GM23338 (cell line): ENCODE data around the gene SMG6. TPM values are rescaled to one million over a fixed set of nuclear protein-coding genes. Genes with fewer than 3 reads are reported as not detected.
A peak's percentile ranks its signal among the peaks of the same experiment; 100 is the strongest.

Experiments used
- ATAC-seq: fragments of 200-7000 bp; cut with Tn5 transposase; 3 replicates; pipeline ENCODE4 v1.9.1; 2020
- DNase-seq: peaks from one replicate; pipeline ENCODE4 v3.0.0-alpha.2; 2015; ENCODE audit warnings: low spot score
- H2AFZ ChIP-seq: fragments of 200-600 bp; sonication (generic); 2 replicates; pipeline ENCODE4 v1.8.0; 2016; ENCODE audit warnings: antibody characterized with exemption, mild to moderate bottlenecking, moderate library complexity
- H3F3A ChIP-seq: fragments of 200-600 bp; sonication (generic); replicated peaks from 2 replicates; pipeline ENCODE4 v1.8.0; 2017; ENCODE audit warnings: antibody characterized with exemption, mixed run types, low read depth
- H3K27ac ChIP-seq: fragments of 200-600 bp; sonication (generic); 2 replicates; pipeline ENCODE4 v1.6.1; 2016; ENCODE audit warnings: low read depth
- H3K27me3 ChIP-seq: fragments of 200-600 bp; sonication (generic); 2 replicates; pipeline ENCODE4 v1.8.0; 2016; ENCODE audit warnings: mild to moderate bottlenecking, mixed run types, moderate library complexity; ENCODE audit not compliant: insufficient read depth
- H3K36me3 ChIP-seq: fragments of 200-600 bp; sonication (generic); 2 replicates; pipeline ENCODE4 v1.8.0; 2016; ENCODE audit warnings: mild to moderate bottlenecking; ENCODE audit not compliant: insufficient read depth
- H3K4me1 ChIP-seq: fragments of 200-600 bp; sonication (generic); 2 replicates; pipeline ENCODE4 v1.8.0; 2016; ENCODE audit warnings: mild to moderate bottlenecking, moderate library complexity; ENCODE audit not compliant: insufficient read depth
- H3K4me2 ChIP-seq: fragments of 200-600 bp; sonication (generic); 2 replicates; pipeline ENCODE4 v1.7.1; 2017; ENCODE audit warnings: mixed run types
- H3K4me3 ChIP-seq: fragments of 200-600 bp; sonication (generic); 2 replicates; pipeline ENCODE4 v1.6.1; 2016; ENCODE audit warnings: mixed run types
- H3K79me2 ChIP-seq: fragments of 200-600 bp; sonication (generic); replicated peaks from 2 replicates; pipeline ENCODE4 v1.8.0; 2017; ENCODE audit warnings: mild to moderate bottlenecking; ENCODE audit not compliant: insufficient read depth
- H3K9me2 ChIP-seq: fragments of 200-600 bp; sonication (generic); 2 replicates; pipeline ENCODE4 v1.8.0; 2017; ENCODE audit not compliant: insufficient read depth
- H4K20me1 ChIP-seq: fragments of 200-600 bp; sonication (generic); replicated peaks from 2 replicates; pipeline ENCODE4 v1.8.0; 2017; ENCODE audit warnings: mild to moderate bottlenecking; ENCODE audit not compliant: insufficient read depth
- H3K27ac Mint-ChIP-seq: 2 replicates; pipeline ENCODE4 v1.8.0; 2020; ENCODE audit warnings: inconsistent platforms, mild to moderate bottlenecking, moderate library complexity, mixed read lengths
- H3K27me3 Mint-ChIP-seq: 3 replicates; pipeline ENCODE4 v1.8.0; 2022; ENCODE audit warnings: low read depth, mild to moderate bottlenecking, moderate library complexity, mixed read lengths, inconsistent platforms; ENCODE audit not compliant: insufficient read depth, poor library complexity
- H3K36me3 Mint-ChIP-seq: 3 replicates; pipeline ENCODE4 v1.8.0; 2021; ENCODE audit warnings: low read depth, mild to moderate bottlenecking, inconsistent platforms, moderate library complexity, mixed read lengths
- H3K4me1 Mint-ChIP-seq: 3 replicates; pipeline ENCODE4 v1.8.0; 2020; ENCODE audit warnings: mild to moderate bottlenecking, inconsistent platforms, mixed read lengths
- H3K4me3 Mint-ChIP-seq: 3 replicates; pipeline ENCODE4 v1.8.0; 2021; ENCODE audit warnings: moderate library complexity, mild to moderate bottlenecking, inconsistent platforms, mixed read lengths
- H3K9me3 Mint-ChIP-seq: 3 replicates; pipeline ENCODE4 v1.8.0; 2020; ENCODE audit warnings: moderate library complexity, mild to moderate bottlenecking, inconsistent platforms, mixed read lengths
- CREB1 ChIP-seq: fragments of 250-450 bp; sonication (Bioruptor Pico); IDR thresholded peaks from 2 replicates; pipeline ENCODE4 v1.5.0; 2020; ENCODE audit warnings: low read depth, mild to moderate bottlenecking, moderate library complexity
- CTCF ChIP-seq, 2 experiments: fragments of 200-600 bp in 1 of 2; sonication (generic) in 1 of 2; conservative IDR thresholded peaks; 2 replicates each; pipeline versions ENCODE4 v1.5.1 to v1.6.1; 2016 to 2017; ENCODE audit warnings: antibody characterized with exemption in 2 of 2, low read depth in 2 of 2, mild to moderate bottlenecking in 2 of 2, moderate library complexity in 1 of 2
- ETS1 ChIP-seq: IDR thresholded peaks from 2 replicates; pipeline ENCODE4 v1.6.1; 2016; ENCODE audit warnings: antibody characterized with exemption
- EZH2 ChIP-seq: fragments of 200-600 bp; sonication (generic); IDR thresholded peaks from one replicate; pipeline ENCODE4 v1.8.0; 2017; ENCODE audit warnings: antibody characterized with exemption, mild to moderate bottlenecking, low read depth; ENCODE audit not compliant: unreplicated experiment
- EZH2phosphoT487 ChIP-seq: fragments of 200-600 bp; sonication (generic); IDR thresholded peaks from one replicate; pipeline ENCODE4 v1.8.1; 2018; ENCODE audit warnings: antibody characterized with exemption; ENCODE audit not compliant: unreplicated experiment
- JUNB ChIP-seq: IDR thresholded peaks from one replicate; pipeline ENCODE4 v1.6.1; 2016; ENCODE audit warnings: antibody characterized with exemption; ENCODE audit not compliant: unreplicated experiment
- NANOG ChIP-seq: IDR thresholded peaks from 2 replicates; pipeline ENCODE4 v1.6.1; 2016; ENCODE audit warnings: antibody characterized with exemption, borderline replicate concordance
- POLR2AphosphoS5 ChIP-seq: IDR thresholded peaks from 2 replicates; pipeline ENCODE4 v1.6.1; 2016; ENCODE audit warnings: antibody characterized with exemption, low read depth
- REST ChIP-seq: IDR thresholded peaks from one replicate; pipeline ENCODE4 v1.6.1; 2018; ENCODE audit warnings: antibody characterized with exemption; ENCODE audit not compliant: unreplicated experiment
- STAT1 ChIP-seq: IDR thresholded peaks from one replicate; pipeline ENCODE4 v1.6.1; 2016; ENCODE audit warnings: antibody characterized with exemption; ENCODE audit not compliant: unreplicated experiment
- ZNF114 ChIP-seq: fragments of 250-450 bp; sonication (Bioruptor Pico); IDR thresholded peaks from 2 replicates; pipeline ENCODE4 v1.5.0; 2020; ENCODE audit warnings: mild to moderate bottlenecking, moderate library complexity
- ZNF331 ChIP-seq: fragments of 250-450 bp; sonication (Bioruptor Pico); IDR thresholded peaks from 2 replicates; pipeline ENCODE4 v1.5.0; 2020; ENCODE audit warnings: low read depth, mild to moderate bottlenecking, moderate library complexity
- ZNF462 ChIP-seq: fragments of 250-450 bp; sonication (Bioruptor Pico); IDR thresholded peaks from 2 replicates; pipeline ENCODE4 v1.5.0; 2020; ENCODE audit warnings: mild to moderate bottlenecking, moderate library complexity
- polyA plus RNA-seq: library from polyadenylated mRNA; unstranded; fragments of >200 nt; fragmentation: Nextera tagmentation; extraction: Ambion mirVana; gene quantifications from 2 replicates; pipeline ENCODE4 v1.2.1, GENCODE V29; 2016
- total RNA-seq: library from RNA; depleted of rRNA; stranded (reverse); fragments of >200 nt; shearing (Covaris generic); gene quantifications from 2 replicates; pipeline ENCODE4 v1.2.3, GENCODE V29; 2014

Gene SMG6
- total and polyA plus RNA-seq, 2 experiments from 2014 or later, result 10.4 to 43.1 TPM

- Mint-ChIP-seq H3K27me3 (peaks cover 66% of the 10 kb centered on the region), H3K36me3 (no peaks in the 10 kb centered on the region; the same call in 2 of the 3 replicates), H3K27ac (no peak overlapping the region), H3K4me1 (no peaks in the 10 kb centered on the region; the same call in 2 of the 3 replicates), H3K4me3 (peak overlapping the region; percentile 12; the same call in 1 of the 3 replicates), H3K9me3 (no peaks in the 10 kb centered on the region; the same call in 2 of the 3 replicates)
- TF ChIP-seq ETS1, result no peak
- no peak for TF ChIP-seq CTCF (conservative IDR thresholded peaks at IDR 0.05; ENCODE audit: low read depth in 2 of 2)
- no peak for TF ChIP-seq ZNF331 (CRISPR knock-in tag)
- no peak for TF ChIP-seq POLR2AphosphoS5
- TF ChIP-seq NANOG, result no peak
- TF ChIP-seq EZH2phosphoT487, result no peak
- no peak for TF ChIP-seq JUNB
- TF ChIP-seq EZH2, result no peak
- TF ChIP-seq REST, result no peak
- no peak for TF ChIP-seq ZNF462 (CRISPR knock-in tag)
- TF ChIP-seq CREB1 (CRISPR knock-in tag), result no peak
- no peak for TF ChIP-seq STAT1
- no peak for TF ChIP-seq ZNF114
- H3K4me1 ChIP-seq, result peaks cover 6% of the 10 kb centered on the region; the same call in 1 of the 2 replicates
- H4K20me1 ChIP-seq, result no peaks in the 10 kb centered on the region; the same call in 1 of the 2 replicates
- no peak overlapping the region for H2AFZ ChIP-seq
- H3K79me2 ChIP-seq, result no peaks in the 10 kb centered on the region
- no peak overlapping the region for H3K4me2 ChIP-seq
- peaks cover 12% of the 10 kb centered on the region; the same call in 1 of the 2 replicates for H3F3A ChIP-seq
- H3K27me3 ChIP-seq, result peaks cover 93% of the 10 kb centered on the region
- no peaks in the 10 kb centered on the region for H3K9me2 ChIP-seq
- no peak overlapping the region for H3K27ac ChIP-seq
- ATAC-seq (no peak), DNase-seq (no peak)
- no peaks in the 10 kb centered on the region for H3K36me3 ChIP-seq
- H3K4me3 ChIP-seq, result no peak overlapping the region
These were observed 251.5 kb downstream of the SMG6 start for GRCh38 chr17:2051933-2052559.
